Neuronal stem cell (in vitro differentiated cells): ENCODE data around the gene CPSF4L.

Experiments
- DNase-seq: peaks from one replicate; pipeline ENCODE4 v3.0.0-alpha.2; 2013; ENCODE audit warnings: low spot score
- H2AFZ ChIP-seq: one replicate; pipeline ENCODE4 v1.6.1; 2013; ENCODE audit warnings: mild to moderate bottlenecking, low read length, inconsistent platforms
- H2AK5ac ChIP-seq: 2 replicates; pipeline ENCODE4 v1.6.1; 2013; ENCODE audit warnings: low read depth, mild to moderate bottlenecking, inconsistent platforms, low read length, moderate library complexity, mixed read lengths
- H2BK120ac ChIP-seq: 2 replicates; pipeline ENCODE4 v1.6.1; 2013; ENCODE audit warnings: low read depth, mild to moderate bottlenecking, inconsistent platforms, low read length, moderate library complexity, mixed read lengths
- H2BK12ac ChIP-seq: one replicate; pipeline ENCODE4 v1.6.1; 2013; ENCODE audit warnings: low read length, inconsistent platforms
- H2BK15ac ChIP-seq: 2 replicates; pipeline ENCODE4 v1.6.1; 2013; ENCODE audit warnings: mild to moderate bottlenecking, low read length, inconsistent platforms, mixed read lengths
- H2BK5ac ChIP-seq: one replicate; pipeline ENCODE4 v1.6.1; 2013; ENCODE audit warnings: inconsistent platforms, mild to moderate bottlenecking, low read length, moderate library complexity
- H3K14ac ChIP-seq: one replicate; pipeline ENCODE4 v1.6.1; 2013; ENCODE audit warnings: low read length, inconsistent platforms
- H3K18ac ChIP-seq: 2 replicates; pipeline ENCODE4 v1.6.1; 2013; ENCODE audit warnings: low read length, inconsistent platforms
- H3K23ac ChIP-seq: 2 replicates; pipeline ENCODE4 v1.6.1; 2013; ENCODE audit warnings: low read depth, mild to moderate bottlenecking, mixed read lengths, low read length, inconsistent platforms; ENCODE audit not compliant: poor library complexity
- H3K27ac ChIP-seq: replicated peaks from 3 replicates; pipeline ENCODE4 v1.5.1; 2013; ENCODE audit warnings: low read length, inconsistent platforms
- H3K27me3 ChIP-seq, 3 experiments: 2 replicates each; pipeline ENCODE4 v1.6.1; 2013; ENCODE audit warnings: low read length in 3 of 3, mild to moderate bottlenecking in 2 of 3, inconsistent platforms in 1 of 3, low read depth in 1 of 3, mixed read lengths in 1 of 3, moderate library complexity in 1 of 3; ENCODE audit not compliant: control insufficient read depth in 3 of 3, insufficient read depth in 3 of 3
- H3K36me3 ChIP-seq, 2 donors: replicated peaks in 1 of 2; 2 replicates each; pipeline ENCODE4 v1.6.1; 2013; ENCODE audit warnings: low read length in 2 of 2; ENCODE audit not compliant: control insufficient read depth in 2 of 2, insufficient read depth in 2 of 2
- H3K4ac ChIP-seq: 2 replicates; pipeline ENCODE4 v1.6.1; 2013; ENCODE audit warnings: inconsistent platforms, mild to moderate bottlenecking, low read length, moderate library complexity
- H3K4me1 ChIP-seq, 2 donors: 1 replicate in 1 of 2; 2 replicates in 1 of 2; pipeline ENCODE4 v1.6.1; 2013; ENCODE audit warnings: low read length in 2 of 2, low read depth in 1 of 2; ENCODE audit not compliant: control insufficient read depth in 2 of 2, insufficient read depth in 1 of 2
- H3K4me2 ChIP-seq: one replicate; pipeline ENCODE4 v1.6.1; 2013; ENCODE audit warnings: mild to moderate bottlenecking, low read length, inconsistent platforms; ENCODE audit not compliant: insufficient read depth, poor library complexity, severe bottlenecking
- H3K4me3 ChIP-seq, 2 donors: 2 replicates each; pipeline ENCODE4 v1.5.1; 2013; ENCODE audit warnings: low read length in 2 of 2, mild to moderate bottlenecking in 2 of 2, inconsistent platforms in 1 of 2, moderate library complexity in 1 of 2
- H3K79me1 ChIP-seq: one replicate; pipeline ENCODE4 v1.6.1; 2013; ENCODE audit warnings: low read depth, mild to moderate bottlenecking, inconsistent platforms, low read length, moderate library complexity
- H3K9ac ChIP-seq: one replicate; pipeline ENCODE4 v1.6.1; 2013; ENCODE audit warnings: mild to moderate bottlenecking, low read depth, low read length, inconsistent platforms; ENCODE audit not compliant: poor library complexity
- H3K9me3 ChIP-seq, 2 donors: replicated peaks in 1 of 2; 2 replicates each; pipeline versions ENCODE3 to v1.6.1; 2013; ENCODE audit warnings: low read length in 2 of 2, mild to moderate bottlenecking in 2 of 2, inconsistent platforms in 1 of 2, low read depth in 1 of 2, mixed read lengths in 1 of 2, moderate library complexity in 1 of 2; ENCODE audit not compliant: control insufficient read depth in 2 of 2, insufficient read depth in 1 of 2
- H4K8ac ChIP-seq: one replicate; pipeline ENCODE4 v1.6.1; 2013; ENCODE audit warnings: low read depth, mild to moderate bottlenecking, inconsistent platforms, low read length, moderate library complexity
- H4K91ac ChIP-seq: one replicate; pipeline ENCODE4 v1.6.1; 2013; ENCODE audit warnings: low read length, low read depth, mild to moderate bottlenecking, inconsistent platforms; ENCODE audit not compliant: poor library complexity
- WGBS, 2 donors: extraction: QIAGEN DNeasy Blood & Tissue Kit; methylation state at CpG; one replicate each; pipeline ENCODE4 v1.1.7; 2013; ENCODE audit warnings: missing lambda C conversion rate in 2 of 2, mixed read lengths in 1 of 2; ENCODE audit not compliant: insufficient read length in 2 of 2, insufficient replicate concordance in 1 of 2; ENCODE audit errors: extremely low coverage in 2 of 2; 5-methylcytosine and 5-hydroxymethylcytosine counted together

Gene CPSF4L

GRCh38 chr17:73271072-73271471 lies 9.4 kb upstream of the CPSF4L start:
- Histone ChIP-seq H3K23ac (no peak overlapping the region), H2BK15ac (no peak overlapping the region), H3K4me3 (no peak overlapping the region), H3K9ac (no peak overlapping the region), H3K4me2 (no peak overlapping the region), H3K4me1 (peaks cover 6 to 8% of the 10 kb centered on the region in 2 donors), H3K4ac (no peak overlapping the region), H2AFZ (peak overlapping the region; percentile 51), H2BK12ac (no peak overlapping the region), H3K14ac (no peak overlapping the region), H2AK5ac (no peak overlapping the region), H3K27me3 (no peaks in the 10 kb centered on the region), H3K9me3 (peaks cover 0 to 3% of the 10 kb centered on the region in 2 donors), H4K8ac (no peak overlapping the region), H3K27ac (no peak overlapping the region), H3K18ac (peak overlapping the region; percentile 65), H2BK5ac (no peak overlapping the region), H3K79me1 (no peaks in the 10 kb centered on the region), H3K36me3 (no peaks in the 10 kb centered on the region), H2BK120ac (no peak overlapping the region), H4K91ac (no peak overlapping the region)
- WGBS, 2 donors = no CpG with 5 or more reads among the region's 9 CpGs
- no peak for DNase-seq

GRCh38 chr17:73269791-73270190 lies 8.1 kb upstream of the CPSF4L start:
- Histone ChIP-seq H4K91ac (no peak overlapping the region), H3K9ac (no peak overlapping the region), H3K27me3 (no peaks in the 10 kb centered on the region), H2AFZ (no peak overlapping the region), H3K27ac (no peak overlapping the region), H3K4ac (no peak overlapping the region), H3K79me1 (no peaks in the 10 kb centered on the region), H2BK120ac (no peak overlapping the region), H3K4me3 (no peak overlapping the region), H2AK5ac (no peak overlapping the region), H3K23ac (no peak overlapping the region), H2BK5ac (no peak overlapping the region), H3K4me1 (peaks cover 6 to 8% of the 10 kb centered on the region in 2 donors), H2BK12ac (no peak overlapping the region), H4K8ac (no peak overlapping the region), H3K14ac (no peak overlapping the region), H3K4me2 (no peak overlapping the region), H3K36me3 (no peaks in the 10 kb centered on the region), H2BK15ac (no peak overlapping the region), H3K9me3 (peaks cover 0 to 3% of the 10 kb centered on the region in 2 donors), H3K18ac (no peak overlapping the region)
- no peak for DNase-seq
- no CpG with 5 or more reads among the region's 1 CpG for WGBS, 2 donors

- peaks cover 6 to 8% of the 10 kb centered on the region in 2 donors for H3K4me1 ChIP-seq
- no peak overlapping the region for H2BK15ac ChIP-seq
- H3K36me3 ChIP-seq = no peaks in the 10 kb centered on the region
- no peak overlapping the region for H3K14ac ChIP-seq
- H3K4ac ChIP-seq = no peak overlapping the region
- H4K8ac ChIP-seq = no peak overlapping the region
- H3K79me1 ChIP-seq = no peaks in the 10 kb centered on the region
- H3K27me3 ChIP-seq = no peaks in the 10 kb centered on the region
- no peak for DNase-seq
- H2AK5ac ChIP-seq = no peak overlapping the region
- H3K4me2 ChIP-seq = no peak overlapping the region
- H3K27ac ChIP-seq = no peak overlapping the region
- peaks cover 0 to 3% of the 10 kb centered on the region in 2 donors for H3K9me3 ChIP-seq
- no peak overlapping the region for H4K91ac ChIP-seq
- no peak overlapping the region for H2BK120ac ChIP-seq
- H3K9ac ChIP-seq = no peak overlapping the region
- no peak overlapping the region for H3K23ac ChIP-seq
- no peak overlapping the region for H2AFZ ChIP-seq
- H3K4me3 ChIP-seq = no peak overlapping the region
- H3K18ac ChIP-seq = no peak overlapping the region
- no peak overlapping the region for H2BK12ac ChIP-seq
- no peak overlapping the region for H2BK5ac ChIP-seq
Measured at GRCh38 chr17:73269329-73269615, 7.6 kb upstream of the CPSF4L start.

- Histone ChIP-seq H3K4me3 (no peak overlapping the region), H3K27ac (no peak overlapping the region), H3K79me1 (no peaks in the 10 kb centered on the region), H2BK15ac (peak overlapping the region; percentile 92), H3K23ac (no peak overlapping the region), H4K8ac (no peak overlapping the region), H3K27me3 (no peaks in the 10 kb centered on the region), H2BK12ac (no peak overlapping the region), H2BK120ac (no peak overlapping the region), H2AK5ac (peak overlapping the region; percentile 90), H3K4me2 (no peak overlapping the region), H3K18ac (peak overlapping the region; percentile 73), H3K36me3 (no peaks in the 10 kb centered on the region), H3K14ac (no peak overlapping the region), H3K4ac (no peak overlapping the region), H3K9ac (no peak overlapping the region), H3K9me3 (peaks cover 0 to 3% of the 10 kb centered on the region in 2 donors), H3K4me1 (peaks cover 6 to 8% of the 10 kb centered on the region in 2 donors), H2AFZ (no peak overlapping the region), H4K91ac (no peak overlapping the region), H2BK5ac (peak overlapping the region; percentile 43)
- DNase-seq = no peak
- no CpG with 5 or more reads among the region's 9 CpGs for WGBS, 2 donors
Measured at GRCh38 chr17:73268582-73269328, 7.1 kb upstream of the CPSF4L start.
